Measurements from ENCODE around the gene JARID2.

DNA sequence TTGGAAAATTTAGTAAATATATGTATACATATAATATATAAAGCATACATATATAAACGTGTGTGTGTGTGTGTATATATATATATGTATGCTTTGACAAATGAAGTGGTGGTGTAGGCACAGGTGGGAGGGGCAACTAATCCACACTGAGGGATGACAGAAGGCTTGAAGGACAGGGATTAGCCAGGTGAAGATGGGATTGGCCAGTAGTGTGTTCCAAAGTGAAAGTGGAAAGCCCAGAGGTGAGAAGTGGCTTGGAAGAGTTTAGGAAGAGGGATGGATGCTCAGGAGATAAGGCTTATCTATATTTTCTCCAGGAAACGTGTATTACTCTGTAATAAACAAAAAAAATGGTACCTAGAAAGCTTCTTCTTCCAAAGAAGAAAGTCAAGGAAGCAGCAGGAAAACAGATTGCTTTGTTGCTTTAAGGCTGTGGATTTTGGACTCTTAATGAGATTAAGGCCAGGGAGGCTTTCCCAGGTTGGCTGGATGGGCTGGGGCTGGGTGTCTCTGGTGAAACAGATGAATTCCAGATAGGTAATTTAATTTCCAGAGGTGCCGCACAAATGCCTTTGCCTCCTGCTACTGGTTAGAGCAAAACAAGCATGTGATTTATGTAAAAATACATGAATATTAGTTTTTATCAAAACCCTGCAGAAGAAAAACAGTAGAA is 63.9 kb downstream of the JARID2 start:
- no peak for TF ChIP-seq EZH2 (IDR thresholded peaks at IDR 0.05; ENCODE audit: low read length)
- TF ChIP-seq, protein P1, sequence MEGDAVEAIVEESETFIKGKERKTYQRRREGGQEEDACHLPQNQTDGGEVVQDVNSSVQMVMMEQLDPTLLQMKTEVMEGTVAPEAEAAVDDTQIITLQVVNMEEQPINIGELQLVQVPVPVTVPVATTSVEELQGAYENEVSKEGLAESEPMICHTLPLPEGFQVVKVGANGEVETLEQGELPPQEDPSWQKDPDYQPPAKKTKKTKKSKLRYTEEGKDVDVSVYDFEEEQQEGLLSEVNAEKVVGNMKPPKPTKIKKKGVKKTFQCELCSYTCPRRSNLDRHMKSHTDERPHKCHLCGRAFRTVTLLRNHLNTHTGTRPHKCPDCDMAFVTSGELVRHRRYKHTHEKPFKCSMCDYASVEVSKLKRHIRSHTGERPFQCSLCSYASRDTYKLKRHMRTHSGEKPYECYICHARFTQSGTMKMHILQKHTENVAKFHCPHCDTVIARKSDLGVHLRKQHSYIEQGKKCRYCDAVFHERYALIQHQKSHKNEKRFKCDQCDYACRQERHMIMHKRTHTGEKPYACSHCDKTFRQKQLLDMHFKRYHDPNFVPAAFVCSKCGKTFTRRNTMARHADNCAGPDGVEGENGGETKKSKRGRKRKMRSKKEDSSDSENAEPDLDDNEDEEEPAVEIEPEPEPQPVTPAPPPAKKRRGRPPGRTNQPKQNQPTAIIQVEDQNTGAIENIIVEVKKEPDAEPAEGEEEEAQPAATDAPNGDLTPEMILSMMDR (optimal IDR thresholded peaks at IDR 0.05 in 1 of 3, IDR thresholded peaks at IDR 0.05 in 1 of 3, conservative IDR thresholded peaks at IDR 0.05 in 1 of 3; ENCODE audit: extremely low read depth in 1 of 3, insufficient read depth in 2 of 3, low read length in 3 of 3): no peak

Data from keratinocyte (primary cell).